ENCODE data around the gene PCDHGA1. TPM values are rescaled to one million over a fixed set of nuclear protein-coding genes. Genes with fewer than 3 reads are reported as not detected.
A peak's percentile ranks its signal among the peaks of the same experiment; 100 is the strongest.

Gene PCDHGA1
- polyA plus RNA-seq, 1 experiment, result 2.2 TPM

DNA sequence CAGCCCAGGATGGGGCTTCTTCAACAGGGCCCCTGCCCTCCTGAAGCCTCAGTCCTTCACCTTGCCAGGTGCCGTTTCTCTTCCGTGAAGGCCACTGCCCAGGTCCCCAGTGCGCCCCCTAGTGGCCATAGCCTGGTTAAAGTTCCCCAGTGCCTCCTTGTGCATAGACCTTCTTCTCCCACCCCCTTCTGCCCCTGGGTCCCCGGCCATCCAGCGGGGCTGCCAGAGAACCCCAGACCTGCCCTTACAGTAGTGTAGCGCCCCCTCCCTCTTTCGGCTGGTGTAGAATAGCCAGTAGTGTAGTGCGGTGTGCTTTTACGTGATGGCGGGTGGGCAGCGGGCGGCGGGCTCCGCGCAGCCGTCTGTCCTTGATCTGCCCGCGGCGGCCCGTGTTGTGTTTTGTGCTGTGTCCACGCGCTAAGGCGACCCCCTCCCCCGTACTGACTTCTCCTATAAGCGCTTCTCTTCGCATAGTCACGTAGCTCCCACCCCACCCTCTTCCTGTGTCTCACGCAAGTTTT lies 182.1 kb downstream of the PCDHGA1 start:
- DNase-seq (ENCODE audit: low read depth, low spot score), result no peak

DNA sequence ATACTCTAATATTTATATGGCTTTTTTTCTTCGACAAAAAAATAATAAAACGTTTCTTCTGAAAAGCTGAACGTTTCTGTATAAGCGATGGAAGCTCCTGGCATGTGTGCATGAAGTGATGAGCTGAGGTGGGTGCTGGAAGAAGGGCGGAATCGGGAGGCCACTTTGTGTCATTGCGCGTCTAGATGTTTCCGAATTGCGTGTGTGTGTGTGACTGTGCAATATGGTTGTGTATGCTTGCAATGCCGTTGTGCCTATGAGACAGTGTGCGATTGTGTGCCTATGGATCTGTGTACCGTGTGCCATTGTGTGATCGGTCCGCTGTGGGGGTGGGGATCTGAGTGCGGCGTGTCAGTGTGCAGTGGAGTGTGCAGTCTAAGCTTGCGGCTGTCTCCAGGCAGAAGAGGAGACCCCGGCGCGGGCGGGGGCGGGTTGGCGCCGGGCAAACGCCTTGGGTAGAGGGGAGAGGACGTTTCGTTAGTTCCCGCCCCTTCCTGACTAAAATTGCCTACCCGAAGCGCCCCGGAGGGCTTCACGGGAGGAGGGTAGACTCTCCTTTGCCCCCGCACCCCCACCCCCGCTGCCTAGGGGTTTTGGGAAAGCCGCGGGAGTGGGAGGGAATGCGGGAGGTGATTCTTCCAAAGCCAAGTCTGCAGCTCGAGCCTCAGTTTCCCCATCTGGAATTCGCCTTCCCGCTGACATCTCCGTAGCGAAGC lies 182.8 kb downstream of the PCDHGA1 start:
- ChIA-PET POLR2A (interaction anchor here (0.6 to 2.6 kb wide), 6 partner anchors 8 to 192 kb away, joined by 3 to 16 read pairs (median 7); partner anchors contain the start of genes PCDHGC3 and TAF7), CTCF (interaction anchor here (0.7 to 11.7 kb wide), 14 partner anchors 10 to 139 kb away, joined by 3 to 165 read pairs (median 6); partner anchors contain the start of gene PCDHGC3)
- Histone ChIP-seq H3K27me3 (ENCODE audit: control insufficient read depth, insufficient read depth, low read length) (no peaks in the 10 kb centered on the region), H3K27ac (ENCODE audit: low read depth, low read length) (peak overlapping the region; percentile 93), H3K9me3 (ENCODE audit: control insufficient read depth, insufficient read depth, low read length) (no peaks in the 10 kb centered on the region), H3K4me3 (ENCODE audit: low read depth, low read length) (peak overlapping the region; percentile 34)
- TF ChIP-seq, protein P1, sequence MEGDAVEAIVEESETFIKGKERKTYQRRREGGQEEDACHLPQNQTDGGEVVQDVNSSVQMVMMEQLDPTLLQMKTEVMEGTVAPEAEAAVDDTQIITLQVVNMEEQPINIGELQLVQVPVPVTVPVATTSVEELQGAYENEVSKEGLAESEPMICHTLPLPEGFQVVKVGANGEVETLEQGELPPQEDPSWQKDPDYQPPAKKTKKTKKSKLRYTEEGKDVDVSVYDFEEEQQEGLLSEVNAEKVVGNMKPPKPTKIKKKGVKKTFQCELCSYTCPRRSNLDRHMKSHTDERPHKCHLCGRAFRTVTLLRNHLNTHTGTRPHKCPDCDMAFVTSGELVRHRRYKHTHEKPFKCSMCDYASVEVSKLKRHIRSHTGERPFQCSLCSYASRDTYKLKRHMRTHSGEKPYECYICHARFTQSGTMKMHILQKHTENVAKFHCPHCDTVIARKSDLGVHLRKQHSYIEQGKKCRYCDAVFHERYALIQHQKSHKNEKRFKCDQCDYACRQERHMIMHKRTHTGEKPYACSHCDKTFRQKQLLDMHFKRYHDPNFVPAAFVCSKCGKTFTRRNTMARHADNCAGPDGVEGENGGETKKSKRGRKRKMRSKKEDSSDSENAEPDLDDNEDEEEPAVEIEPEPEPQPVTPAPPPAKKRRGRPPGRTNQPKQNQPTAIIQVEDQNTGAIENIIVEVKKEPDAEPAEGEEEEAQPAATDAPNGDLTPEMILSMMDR (IDR thresholded peaks at IDR 0.05; ENCODE audit: low read depth, low read length), result no peak
- no peak for DNase-seq (ENCODE audit: low read depth, low spot score)

More for the DNA sequence above, 182.1 kb downstream of the PCDHGA1 start:
- Histone ChIP-seq H3K4me3 (ENCODE audit: low read depth, low read length) (no peak overlapping the region), H3K9me3 (ENCODE audit: control insufficient read depth, insufficient read depth, low read length) (no peaks in the 10 kb centered on the region), H3K27me3 (ENCODE audit: control insufficient read depth, insufficient read depth, low read length) (no peaks in the 10 kb centered on the region), H3K27ac (ENCODE audit: low read depth, low read length) (peak overlapping the region; percentile 80)
- ChIA-PET CTCF (interaction anchor here (0.7 to 11.7 kb wide), 12 partner anchors 10 to 138 kb away, joined by 3 to 165 read pairs (median 6); partner anchors contain the start of gene PCDHGC3), POLR2A (interaction anchor here (1.2 to 2.0 kb wide), 3 partner anchors 9 to 45 kb away, joined by 5 to 10 read pairs (median 8); no protein-coding TSS in a partner anchor)
- TF ChIP-seq, protein P1 (IDR thresholded peaks at IDR 0.05; ENCODE audit: low read depth, low read length), result peak; percentile 83

DNA sequence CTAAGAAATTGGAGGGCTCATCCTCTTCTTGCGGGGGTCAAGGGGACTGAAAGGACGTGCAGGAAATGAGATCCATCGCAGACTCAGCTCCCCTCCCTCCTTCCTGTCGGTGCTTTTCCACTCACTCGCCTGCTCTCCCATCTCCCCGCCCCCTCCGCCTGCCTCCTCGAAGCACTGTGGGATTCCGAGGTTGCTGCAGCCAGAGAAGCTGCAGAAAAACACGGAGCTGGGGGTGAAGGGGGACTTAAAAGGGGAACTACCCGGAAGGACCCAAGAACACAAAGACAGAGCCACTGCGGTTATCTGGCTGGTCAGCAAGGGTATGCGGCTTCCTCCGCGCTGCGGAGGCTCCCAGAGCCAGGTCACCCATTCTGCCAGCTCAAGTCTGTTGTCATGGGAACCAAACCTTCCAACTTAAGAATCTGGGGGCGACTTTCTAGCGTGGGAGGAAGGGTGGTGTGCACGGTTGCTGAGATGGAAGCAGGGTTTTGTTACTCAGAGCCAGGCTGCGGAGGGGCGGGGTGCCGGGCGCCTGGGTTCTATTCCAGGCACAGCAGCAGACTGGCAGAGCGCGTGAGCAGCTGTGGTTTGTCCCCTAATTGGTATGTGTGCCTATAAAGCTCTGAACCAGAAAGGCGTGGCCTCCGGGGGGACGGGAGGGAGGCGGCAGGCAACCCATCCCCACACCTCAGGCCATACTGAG lies 183.5 kb downstream of the PCDHGA1 start:
- no peak for DNase-seq (ENCODE audit: low read depth, low spot score)
- peak overlapping the region; percentile 34 for H3K4me3 ChIP-seq (ENCODE audit: low read depth, low read length)
- peak overlapping the region; percentile 93 for H3K27ac ChIP-seq (ENCODE audit: low read depth, low read length)
- ChIA-PET POLR2A (interaction anchor here (0.6 to 2.6 kb wide), 7 partner anchors 8 to 193 kb away, joined by 3 to 16 read pairs (median 6); partner anchors contain the start of genes PCDHGC3, PCDHGC5 and TAF7), CTCF (interaction anchor here (1.0 to 11.7 kb wide), 9 partner anchors 9 to 140 kb away, joined by 3 to 165 read pairs (median 9); partner anchors contain the start of gene PCDHGC3)
- no peaks in the 10 kb centered on the region for H3K27me3 ChIP-seq (ENCODE audit: control insufficient read depth, insufficient read depth, low read length)
- TF ChIP-seq, protein P1 (IDR thresholded peaks at IDR 0.05; ENCODE audit: low read depth, low read length), result no peak
- H3K9me3 ChIP-seq (ENCODE audit: control insufficient read depth, insufficient read depth, low read length), result no peaks in the 10 kb centered on the region

DNA sequence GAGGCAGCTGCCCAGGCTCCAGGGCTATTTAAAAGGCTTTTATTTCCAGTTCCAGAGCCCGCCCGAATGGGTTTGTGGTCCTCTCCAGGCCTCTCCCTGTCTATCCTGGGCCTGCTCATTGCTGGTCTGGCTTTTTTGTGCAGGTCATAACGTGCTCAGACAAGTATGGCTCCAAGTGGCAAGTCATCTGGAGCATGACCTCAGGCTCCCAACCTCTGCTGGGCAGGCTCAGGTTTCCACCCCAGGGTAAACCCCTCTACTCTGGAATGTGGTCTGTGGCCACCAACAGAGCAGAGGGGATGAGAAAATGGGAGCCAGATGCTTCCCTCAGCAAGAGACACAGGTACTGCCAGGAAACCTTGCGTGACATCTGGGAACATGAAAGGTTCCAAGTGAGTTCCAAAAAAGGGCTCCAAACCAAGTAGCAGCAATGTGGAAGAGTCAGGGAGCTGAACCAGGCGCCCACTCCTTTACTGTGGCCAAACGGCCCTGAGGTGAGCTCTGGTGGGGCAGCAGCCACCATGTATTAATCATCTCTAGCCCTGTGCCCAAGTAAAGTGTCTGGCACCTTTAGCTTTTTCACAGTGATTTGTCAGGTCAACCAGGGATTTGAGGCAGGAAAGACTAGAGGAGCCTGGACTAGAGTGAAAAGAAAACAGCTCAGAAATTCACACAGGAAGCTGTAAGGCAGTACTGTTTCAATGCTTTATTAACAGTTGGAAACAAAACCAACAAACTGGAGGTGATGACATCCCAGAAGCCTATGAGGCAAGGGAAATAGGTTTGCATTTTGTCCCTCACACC lies 184.2 kb downstream of the PCDHGA1 start:
- no peak for DNase-seq (ENCODE audit: low read depth, low spot score)
- CTCF ChIA-PET, result interaction anchor here (0.5 to 11.7 kb wide), 7 partner anchors 8 to 1726 kb away, joined by 3 to 165 read pairs (median 9); partner anchors contain the start of gene PCDHGB7
- peak overlapping the region; percentile 93 for H3K27ac ChIP-seq (ENCODE audit: low read depth, low read length)
- no peaks in the 10 kb centered on the region for H3K27me3 ChIP-seq (ENCODE audit: control insufficient read depth, insufficient read depth, low read length)
- no peaks in the 10 kb centered on the region for H3K9me3 ChIP-seq (ENCODE audit: control insufficient read depth, insufficient read depth, low read length)
- TF ChIP-seq, protein P1 (IDR thresholded peaks at IDR 0.05; ENCODE audit: low read depth, low read length), result no peak
- POLR2A ChIA-PET, result interaction anchor here (0.8 to 2.6 kb wide), 2 partner anchors 39 to 194 kb away, joined by 3 to 16 read pairs; partner anchors contain the start of genes PCDHGC3 and TAF7
- H3K4me3 ChIP-seq (ENCODE audit: low read depth, low read length), result no peak overlapping the region

Data from AG04450 (cell line).